NK-92 (cell line): ENCODE data around the gene RPS14.
"Not testable (repeated sequence)": the region's sequence is repeated elsewhere in the genome, so short reads cannot be mapped to it uniquely, and the experiment has no call there.

ENCODE experiments used
- DNase-seq: peaks from one replicate; lab custom pipeline; 2025; ENCODE audit not compliant: unreplicated experiment; lab: John Stamatoyannopoulos, UW

Gene RPS14

GRCh38 chr5:150446583-150446982 lies 3.0 kb downstream of the RPS14 start:
- no peak for DNase-seq

- no peak for DNase-seq
Measured at GRCh38 chr5:150446088-150446487, 3.5 kb downstream of the RPS14 start.

DNA sequence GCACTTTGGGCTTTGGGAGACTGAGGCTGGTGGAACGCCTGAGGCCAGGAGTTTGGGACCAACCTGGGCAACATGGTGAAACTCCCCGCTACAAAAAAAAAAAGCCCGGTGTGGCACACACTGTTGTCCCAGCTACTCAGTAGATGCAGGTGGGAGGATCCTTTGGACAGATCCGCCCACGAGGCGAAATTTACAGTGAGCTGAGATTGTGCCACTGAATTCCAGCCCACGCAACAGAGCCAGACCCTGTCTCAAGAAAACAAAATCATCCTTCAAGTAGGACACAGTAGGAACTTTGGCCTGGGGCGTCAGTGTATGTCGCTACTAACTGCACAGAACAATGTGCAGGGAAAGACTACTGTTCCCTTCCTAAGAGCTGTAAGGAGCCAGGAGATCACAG lies 4.8 kb downstream of the RPS14 start:
- no peak for DNase-seq

- no peak for DNase-seq
Measured at GRCh38 chr5:150443242-150444075, 6.1 kb downstream of the RPS14 start.

GRCh38 chr5:150442699-150443080 lies 6.8 kb downstream of the RPS14 start:
- DNase-seq: no peak

- DNase-seq: no peak
Measured at GRCh38 chr5:150441813-150442698, 7.5 kb downstream of the RPS14 start.

DNA sequence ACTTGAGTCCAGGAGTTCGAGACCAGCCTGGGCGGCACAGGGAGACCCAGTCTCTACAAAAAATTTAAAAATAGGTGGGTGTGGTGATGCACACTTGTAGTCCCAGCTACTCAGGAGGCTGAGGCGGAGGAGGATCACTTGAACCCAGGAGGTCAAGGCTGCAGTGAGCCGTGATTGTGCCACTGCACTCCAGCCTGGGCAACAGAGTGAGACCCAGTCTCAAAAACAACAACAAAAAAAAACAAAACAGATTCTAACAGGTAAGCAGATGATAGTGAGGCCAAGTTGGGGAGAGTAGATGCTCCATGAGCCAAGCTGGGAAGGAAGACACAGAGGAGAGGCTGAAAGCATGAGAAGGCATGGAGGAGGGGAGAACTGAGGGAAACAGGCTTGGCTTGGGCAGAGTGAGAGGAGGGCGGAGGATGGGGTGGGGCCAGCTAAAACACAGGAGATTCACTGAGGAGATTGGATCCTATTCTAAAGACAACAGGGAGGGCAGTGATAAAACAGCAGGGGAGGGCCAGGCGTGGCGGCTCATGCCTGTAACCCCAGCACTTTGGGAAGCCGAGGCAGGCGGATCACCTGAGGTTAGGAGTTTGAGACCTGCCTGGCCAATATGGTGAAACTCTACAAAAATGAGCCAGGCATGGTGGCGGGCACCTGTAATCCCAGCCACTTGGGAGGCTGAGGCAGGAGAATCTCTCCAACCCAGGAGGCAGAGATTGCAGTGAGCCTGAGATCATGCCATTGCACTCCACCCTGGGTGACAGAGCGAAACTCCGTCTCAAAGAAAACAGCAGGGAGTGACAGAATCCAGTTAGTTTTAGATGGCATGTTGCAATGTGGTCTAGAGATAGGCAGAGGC lies 8.4 kb downstream of the RPS14 start:
- DNase-seq: no peak

GRCh38 chr5:150438873-150439546 lies 10.5 kb downstream of the RPS14 start:
- DNase-seq: no peak

GRCh38 chr5:150436141-150436680 lies 13.3 kb downstream of the RPS14 start:
- no peak for DNase-seq

DNA sequence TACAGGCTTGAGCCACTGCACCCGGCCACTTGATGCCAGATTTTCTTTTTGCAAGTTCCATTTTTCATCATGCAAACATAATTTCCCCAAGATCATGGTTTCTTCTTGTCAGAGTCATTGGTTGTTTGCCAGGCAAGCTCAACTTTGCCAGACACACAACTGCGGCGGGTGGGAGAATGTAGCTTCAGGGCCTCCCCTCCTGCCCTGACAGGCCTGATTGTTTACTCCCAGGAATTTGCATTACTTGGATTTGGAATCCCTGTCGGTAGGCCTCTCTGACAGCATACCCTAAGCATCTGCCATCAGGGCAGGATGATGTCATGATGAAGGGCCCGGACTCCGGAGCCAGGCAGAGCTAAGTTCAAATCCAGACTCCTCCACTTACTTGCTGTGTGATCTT lies 15.1 kb downstream of the RPS14 start:
- no peak for DNase-seq

DNA sequence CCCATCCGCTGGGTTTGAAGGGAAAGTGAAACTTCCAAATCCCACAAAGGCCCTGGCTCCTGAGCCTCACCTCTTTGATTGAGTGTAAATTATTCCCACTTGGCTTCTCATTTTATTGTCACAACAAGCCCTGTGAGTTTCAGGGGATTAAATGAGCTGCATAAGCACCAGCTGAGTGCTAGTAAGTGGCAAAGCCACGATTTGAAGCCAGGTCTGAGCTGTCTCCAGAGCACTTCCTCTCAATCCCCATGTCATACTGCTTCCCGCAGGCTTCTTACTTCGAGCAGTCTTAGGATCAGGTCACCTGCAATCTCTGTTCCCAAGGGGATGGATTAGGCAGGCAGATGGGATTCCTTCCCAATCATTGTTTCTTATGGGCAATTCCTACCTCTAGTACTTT lies 18.0 kb downstream of the RPS14 start:
- no peak for DNase-seq

GRCh38 chr5:150431048-150431447 lies 18.5 kb downstream of the RPS14 start:
- DNase-seq: no peak

- no peak for DNase-seq
Measured at GRCh38 chr5:150429410-150429873, 20.1 kb downstream of the RPS14 start.

GRCh38 chr5:150428978-150429377 lies 20.6 kb downstream of the RPS14 start:
- no peak for DNase-seq

DNA sequence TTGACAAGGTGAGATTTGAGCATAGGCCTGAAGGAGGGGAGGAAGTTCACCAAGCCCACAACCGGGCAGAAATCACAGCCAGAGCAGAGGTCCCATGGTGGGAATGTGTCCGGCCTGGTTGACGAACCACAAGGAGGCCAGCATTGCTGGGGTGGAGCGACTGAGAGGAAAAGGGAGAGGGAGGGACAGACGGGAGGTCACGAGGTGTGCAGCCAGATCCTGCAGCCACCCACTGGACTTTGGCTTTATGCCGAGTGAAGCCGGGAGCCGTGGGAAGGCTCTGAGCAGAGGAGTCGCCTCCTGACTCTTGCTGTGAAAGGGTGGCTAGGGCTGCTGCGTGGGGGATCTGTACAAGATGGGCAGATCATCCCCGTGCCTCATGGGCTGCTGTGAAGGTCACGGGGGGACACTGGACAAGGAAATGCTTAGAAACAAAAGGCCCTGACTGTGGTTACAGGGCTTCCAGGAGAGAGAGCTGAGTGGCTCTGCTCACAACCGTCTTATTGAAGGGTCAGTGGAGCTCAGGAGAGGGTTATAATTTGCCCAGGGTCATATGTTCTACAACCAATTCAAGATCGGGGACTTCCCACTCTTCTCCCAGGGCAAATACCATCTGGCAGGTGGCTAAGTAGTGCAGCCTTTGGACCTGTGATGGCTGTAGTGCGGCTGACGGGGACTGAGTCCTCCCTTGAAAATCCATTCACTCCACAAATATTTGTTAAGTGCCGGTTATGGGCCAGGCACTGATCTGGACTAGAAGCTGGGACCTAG lies 21.2 kb downstream of the RPS14 start:
- DNase-seq: no peak

GRCh38 chr5:150426165-150426564 lies 23.4 kb downstream of the RPS14 start:
- not testable (repeated sequence) for DNase-seq

GRCh38 chr5:150422758-150423157 lies 26.8 kb downstream of the RPS14 start:
- DNase-seq: no peak

- no peak for DNase-seq
Measured at GRCh38 chr5:150422075-150422474, 27.5 kb downstream of the RPS14 start.

GRCh38 chr5:150419630-150420270 lies 29.8 kb downstream of the RPS14 start:
- no peak for DNase-seq
